ENCODE data around the gene HSPA14. TPM values are rescaled to one million over a fixed set of nuclear protein-coding genes. Genes with fewer than 3 reads are reported as not detected.

The HSPA14 gene
- total RNA-seq, 1 experiment from 2014 or later: 41.0 TPM

GRCh38 chr10:14891151-14891550 lies 53.0 kb downstream of the HSPA14 start:
- H2AFZ ChIP-seq (ENCODE audit: low read length): no peak overlapping the region
- H3K4me2 ChIP-seq (ENCODE audit: insufficient read depth, insufficient read length, low read length): no peak overlapping the region
- no peak overlapping the region for H3K4ac ChIP-seq (ENCODE audit: low read depth, low read length)
- Mint-ChIP-seq H3K27ac (no peak overlapping the region), H3K27me3 (ENCODE audit: low read depth) (no peaks in the 10 kb centered on the region), H3K4me3 (no peak overlapping the region), H3K9me3 (no peaks in the 10 kb centered on the region), H3K4me1 (peaks cover 3 to 6% of the 10 kb centered on the region in 2 experiments; a peak in 3 of 4 replicates), H3K36me3 (ENCODE audit: insufficient read depth in 1 of 3, low read depth in 3 of 3) (peaks cover 15 to 21% (median 16%) of the 10 kb centered on the region in 3 experiments; a peak in 5 of 7 replicates)
- no peak overlapping the region for H3T11ph ChIP-seq (ENCODE audit: low read length)
- H3K56ac ChIP-seq (ENCODE audit: insufficient read length, low read depth, low read length): no peak overlapping the region
- H3K23ac ChIP-seq (ENCODE audit: insufficient read length, low read depth, low read length): no peak overlapping the region
- no peak overlapping the region for H3K9ac ChIP-seq (ENCODE audit: extremely low read depth, insufficient read length, low read length)
- no peaks in the 10 kb centered on the region for H3K4me1 ChIP-seq (ENCODE audit: insufficient read depth, low read length)
- DNase-seq: no peak
- H3K79me2 ChIP-seq (ENCODE audit: insufficient read depth, low read length): peaks cover 38% of the 10 kb centered on the region
- no peak overlapping the region for H2BK20ac ChIP-seq (ENCODE audit: low read depth, low read length, poor library complexity, severe bottlenecking)
- H3K9me3 ChIP-seq (ENCODE audit: control insufficient read depth, low read depth, low read length): no peaks in the 10 kb centered on the region
- H3K27ac ChIP-seq (ENCODE audit: insufficient read length, low read depth, low read length): no peak overlapping the region
- H4K5ac ChIP-seq (ENCODE audit: insufficient read length, low read depth, low read length): no peak overlapping the region
- H2AK5ac ChIP-seq (ENCODE audit: insufficient read length, low read length): no peak overlapping the region
- H3K18ac ChIP-seq (ENCODE audit: insufficient read length, low read depth, low read length): no peak overlapping the region
- H2BK12ac ChIP-seq (ENCODE audit: insufficient read length, low read depth, low read length): no peak overlapping the region
- no peak overlapping the region for H2BK5ac ChIP-seq (ENCODE audit: insufficient read length, low read length)
- H3K27me3 ChIP-seq (ENCODE audit: insufficient read depth, low read length): no peaks in the 10 kb centered on the region
- H3K23me2 ChIP-seq (ENCODE audit: insufficient read length, low read depth, low read length, poor library complexity, severe bottlenecking): no peaks in the 10 kb centered on the region
- no peak overlapping the region for H2BK15ac ChIP-seq (ENCODE audit: low read depth, low read length)
- H3K79me1 ChIP-seq (ENCODE audit: insufficient read depth, low read depth, low read length, poor library complexity, severe bottlenecking): peaks cover 6% of the 10 kb centered on the region
- H4K91ac ChIP-seq (ENCODE audit: insufficient read length, low read depth, low read length): no peak overlapping the region
- no CpG with 5 or more reads among the region's 1 CpG for WGBS (ENCODE audit: extremely low coverage, insufficient read length, low lambda C conversion rate)
- H4K8ac ChIP-seq (replicated peaks; ENCODE audit: insufficient read length, low read depth, low read length): no peak overlapping the region
- no peak overlapping the region for H3K14ac ChIP-seq (ENCODE audit: insufficient read depth, low read length)
- no peak overlapping the region for H2BK120ac ChIP-seq (ENCODE audit: low read depth, low read length, poor library complexity, severe bottlenecking)
- H4K20me1 ChIP-seq (ENCODE audit: control insufficient read depth, insufficient read depth, insufficient read length): no peaks in the 10 kb centered on the region
- TF ChIP-seq CTCF (conservative IDR thresholded peaks at IDR 0.05): no peak
